ENCODE measurements around the gene SSBP3. TPM values are rescaled to one million over a fixed set of nuclear protein-coding genes. Genes with fewer than 3 reads are reported as not detected.

Gene SSBP3
- total and polyA plus RNA-seq, 2 of the 13 experiments (the other 11 are each of a cell fraction or from before 2014, with no cell fraction given): 8.5 to 17.6 TPM

- Histone ChIP-seq H4K20me1 (ENCODE audit: insufficient read depth, low read length) (peaks cover 4% of the 10 kb centered on the region), H3K4me2 (ENCODE audit: low read depth, low read length) (no peak overlapping the region), H3K79me2 (ENCODE audit: insufficient read depth, low read length) (no peaks in the 10 kb centered on the region), H3K36me3 (replicated peaks in 1 of 2; ENCODE audit: control insufficient read depth in 1 of 2, insufficient read depth in 2 of 2, low read length in 2 of 2) (no peaks in the 10 kb centered on the region; a peak in 2 of 5 replicates), H3K27ac (ENCODE audit: extremely low read length, insufficient read depth, low read length) (no peak overlapping the region), H3K4me1 (ENCODE audit: insufficient read depth, low read length) (peaks cover 29% of the 10 kb centered on the region), H3K9me3 (ENCODE audit: low read length) (no peaks in the 10 kb centered on the region), H3K9ac (ENCODE audit: insufficient read depth, low read depth, low read length) (no peak overlapping the region), H3K27me3 (ENCODE audit: control insufficient read depth in 1 of 2, insufficient read depth in 2 of 2, low read length in 2 of 2) (no peaks in the 10 kb centered on the region), H3K4me3 (replicated peaks in 1 of 3; ENCODE audit: insufficient read depth in 1 of 3, low read depth in 2 of 3, low read length in 3 of 3) (no peak overlapping the region), H2AFZ (ENCODE audit: low read length) (no peak overlapping the region)
- DNase-seq (ENCODE audit: low spot score) (no peak), ATAC-seq (no peak), FAIRE-seq (no peak)
- WGBS (ENCODE audit: low lambda C conversion rate): 96% methylated on average over 8 of the region's 8 CpGs
- in situ Hi-C loops (cut with HindIII; ENCODE audit: extremely low pct_ligation_motif_present, low pct_unique_long_range_greater_than_20kb) (no loop called here), intact Hi-C loops (cut with micrococcal nuclease; ENCODE audit: unreplicated experiment) (no loop called here)
- ChIA-PET POLR2A (no interaction called here), CTCF (ENCODE audit: low intra/inter-chr PET ratio, low total read pairs) (no interaction called here)
- BruUV-seq (replicated peaks): no TSS peak
- TF ChIP-seq ZNF207 (IDR thresholded peaks at IDR 0.05; ENCODE audit: borderline replicate concordance) (no peak), CREB3 (CRISPR knock-in tag; IDR thresholded peaks at IDR 0.05) (no peak), MAX (IDR thresholded peaks at IDR 0.05) (no peak), ZNF737 (CRISPR knock-in tag; IDR thresholded peaks at IDR 0.05; ENCODE audit: borderline replicate concordance) (no peak), SMARCE1 (IDR thresholded peaks at IDR 0.05; ENCODE audit: borderline replicate concordance) (no peak), HNRNPLL (IDR thresholded peaks at IDR 0.05; ENCODE audit: low read depth, low read length, poor library complexity, severe bottlenecking) (no peak), TP53 (CRISPR knock-in tag; conservative IDR thresholded peaks at IDR 0.05) (no peak), ZNF496 (CRISPR knock-in tag; IDR thresholded peaks at IDR 0.05; ENCODE audit: insufficient replicate concordance) (no peak), NR2F2 (IDR thresholded peaks at IDR 0.05; ENCODE audit: borderline replicate concordance, low read depth) (no peak), ZBTB44 (CRISPR knock-in tag; IDR thresholded peaks at IDR 0.05) (no peak), ZNF761 (CRISPR knock-in tag; conservative IDR thresholded peaks at IDR 0.05) (no peak), NFE2L2 (IDR thresholded peaks at IDR 0.05; ENCODE audit: low read length) (no peak)
These were observed 67.7 kb downstream of the SSBP3 start for GRCh38 chr1:54338464-54338863.
